ENCODE data around the gene AKT2.

AKT2 gene

GRCh38 chr19:40240332-40240731, 44.8 kb downstream of the AKT2 start:
- no peak for TF ChIP-seq CTCF (IDR thresholded peaks at IDR 0.05; ENCODE audit: borderline replicate concordance, extremely low read depth, low read length, poor library complexity, severe bottlenecking)
- TF ChIP-seq EZH2 (IDR thresholded peaks at IDR 0.05; ENCODE audit: borderline replicate concordance, low read depth, low read length, severe bottlenecking) = no peak
- H3K79me2 ChIP-seq (ENCODE audit: insufficient read depth, low read length) = peaks cover 12% of the 10 kb centered on the region
- DNase-seq (no peak), ATAC-seq (ENCODE audit: insufficient read depth, low read depth) (no peak)
- H4K20me1 ChIP-seq (ENCODE audit: insufficient read depth, low read length) = peaks cover 34% of the 10 kb centered on the region
- H3K27me3 ChIP-seq (ENCODE audit: insufficient read depth, low read length, poor library complexity) = no peaks in the 10 kb centered on the region
- H3K4me3 ChIP-seq (ENCODE audit: low read depth in 1 of 2, low read length in 2 of 2) = no peak overlapping the region
- no peak overlapping the region for H3K27ac ChIP-seq (ENCODE audit: low read length)
- no peaks in the 10 kb centered on the region for H3K4me1 ChIP-seq (ENCODE audit: insufficient read depth, low read length)
- H3K4me2 ChIP-seq (ENCODE audit: insufficient read depth, low read length) = no peak overlapping the region
- no peak overlapping the region for H2AFZ ChIP-seq (ENCODE audit: low read depth, low read length)
- peaks cover 90% of the 10 kb centered on the region for H3K36me3 ChIP-seq (ENCODE audit: insufficient read depth, low read length)
- H3K9ac ChIP-seq (ENCODE audit: low read depth, low read length) = no peak overlapping the region
- H3K9me3 ChIP-seq (ENCODE audit: insufficient read depth, low read length, severe bottlenecking) = no peaks in the 10 kb centered on the region

- Histone ChIP-seq H3K27ac (ENCODE audit: low read length) (no peak overlapping the region), H3K4me3 (ENCODE audit: low read depth in 1 of 2, low read length in 2 of 2) (no peak overlapping the region), H3K4me1 (ENCODE audit: insufficient read depth, low read length) (no peaks in the 10 kb centered on the region), H3K9me3 (ENCODE audit: insufficient read depth, low read length, severe bottlenecking) (no peaks in the 10 kb centered on the region), H2AFZ (ENCODE audit: low read depth, low read length) (no peak overlapping the region), H4K20me1 (ENCODE audit: insufficient read depth, low read length) (peaks cover 27% of the 10 kb centered on the region), H3K4me2 (ENCODE audit: insufficient read depth, low read length) (no peak overlapping the region), H3K79me2 (ENCODE audit: insufficient read depth, low read length) (peaks cover 6% of the 10 kb centered on the region; the same call in 1 of the 2 replicates), H3K27me3 (ENCODE audit: insufficient read depth, low read length, poor library complexity) (no peaks in the 10 kb centered on the region), H3K36me3 (ENCODE audit: insufficient read depth, low read length) (peaks cover 92% of the 10 kb centered on the region), H3K9ac (ENCODE audit: low read depth, low read length) (no peak overlapping the region)
- DNase-seq = no peak
- no peak for TF ChIP-seq CTCF (IDR thresholded peaks at IDR 0.05; ENCODE audit: borderline replicate concordance, extremely low read depth, low read length, poor library complexity, severe bottlenecking)
- TF ChIP-seq EZH2 (IDR thresholded peaks at IDR 0.05; ENCODE audit: borderline replicate concordance, low read depth, low read length, severe bottlenecking) = no peak
- no peak for ATAC-seq (ENCODE audit: insufficient read depth, low read depth)
These were observed 45.5 kb downstream of the AKT2 start for GRCh38 chr19:40239415-40240226.

- peaks cover 95% of the 10 kb centered on the region for H3K36me3 ChIP-seq (ENCODE audit: insufficient read depth, low read length)
These were observed 46.4 kb downstream of the AKT2 start for GRCh38 chr19:40238775-40239174.

More at GRCh38 chr19:40238775-40239174, 46.4 kb downstream of the AKT2 start:
- Histone ChIP-seq H2AFZ (ENCODE audit: low read depth, low read length) (no peak overlapping the region), H3K27ac (ENCODE audit: low read length) (no peak overlapping the region), H4K20me1 (ENCODE audit: insufficient read depth, low read length) (peaks cover 26% of the 10 kb centered on the region), H3K79me2 (ENCODE audit: insufficient read depth, low read length) (no peaks in the 10 kb centered on the region), H3K4me3 (ENCODE audit: low read depth in 1 of 2, low read length in 2 of 2) (no peak overlapping the region), H3K27me3 (ENCODE audit: insufficient read depth, low read length, poor library complexity) (no peaks in the 10 kb centered on the region), H3K9ac (ENCODE audit: low read depth, low read length) (no peak overlapping the region), H3K4me2 (ENCODE audit: insufficient read depth, low read length) (no peak overlapping the region), H3K9me3 (ENCODE audit: insufficient read depth, low read length, severe bottlenecking) (no peaks in the 10 kb centered on the region), H3K4me1 (ENCODE audit: insufficient read depth, low read length) (no peaks in the 10 kb centered on the region)
- DNase-seq = no peak
- TF ChIP-seq CTCF (IDR thresholded peaks at IDR 0.05; ENCODE audit: borderline replicate concordance, extremely low read depth, low read length, poor library complexity, severe bottlenecking) (no peak), EZH2 (IDR thresholded peaks at IDR 0.05; ENCODE audit: borderline replicate concordance, low read depth, low read length, severe bottlenecking) (no peak)
- no peak for ATAC-seq (ENCODE audit: insufficient read depth, low read depth)
